NB4 (cell line): Measurements from ENCODE around the gene TMEM38B.

Experiments used
- DNase-seq: peaks from one replicate; pipeline ENCODE4 v3.0.0; 2010; ENCODE audit warnings: low read depth
- H3K4me3 ChIP-seq: one replicate; pipeline ENCODE4 v1.5.1; 2011; ENCODE audit warnings: mild to moderate bottlenecking, low read depth, low read length, moderate library complexity
- CTCF ChIP-seq: IDR thresholded peaks from one replicate; pipeline ENCODE4 v1.5.1; 2012; ENCODE audit warnings: low read depth, low read length
- MAX ChIP-seq: IDR thresholded peaks from 2 replicates; pipeline ENCODE4 v1.6.1; 2011; ENCODE audit warnings: low read depth, low read length
- MYC ChIP-seq: IDR thresholded peaks from 2 replicates; pipeline ENCODE4 v1.6.1; 2011; ENCODE audit warnings: low read depth, low read length
- POLR2A ChIP-seq: IDR thresholded peaks from 2 replicates; pipeline ENCODE4 v1.6.1; 2011; ENCODE audit warnings: mild to moderate bottlenecking; ENCODE audit not compliant: insufficient read length; ENCODE audit errors: extremely low read depth

The TMEM38B gene

GRCh38 chr9:105658351-105658750, 36.0 kb upstream of the TMEM38B start:
- no peak for TF ChIP-seq POLR2A
- TF ChIP-seq MYC, result no peak
- no peak for TF ChIP-seq CTCF
- TF ChIP-seq MAX, result no peak
- DNase-seq, result no peak
- no peak overlapping the region for H3K4me3 ChIP-seq

- TF ChIP-seq CTCF (no peak), MYC (no peak), MAX (no peak), POLR2A (no peak)
Measured at GRCh38 chr9:105661011-105661410, 33.3 kb upstream of the TMEM38B start.

GRCh38 chr9:105662184-105663104, 31.9 kb upstream of the TMEM38B start, which contains the start of gene TAL2:
TAL2 (plus strand) TSS chr9:105662457; CDS start chr9:105662497, 40 bp downstream.
- DNase-seq, result no peak
- H3K4me3 ChIP-seq, result no peak within 1 kb of the TSS
- no peak for TF ChIP-seq CTCF
- TF ChIP-seq MAX, result no peak
- TF ChIP-seq MYC, result no peak
- TF ChIP-seq POLR2A, result no peak

More at GRCh38 chr9:105661011-105661410, 33.3 kb upstream of the TMEM38B start:
- DNase-seq, result no peak
- no peak overlapping the region for H3K4me3 ChIP-seq

- no peak for DNase-seq
- no peak overlapping the region for H3K4me3 ChIP-seq
- TF ChIP-seq MYC (no peak), CTCF (no peak), MAX (no peak), POLR2A (no peak)
Measured at GRCh38 chr9:105663914-105664313, 30.4 kb upstream of the TMEM38B start.

- no peak for DNase-seq
- TF ChIP-seq MYC (no peak), MAX (no peak), POLR2A (no peak), CTCF (no peak)
- H3K4me3 ChIP-seq, result no peak overlapping the region
Measured at GRCh38 chr9:105667867-105668266, 26.5 kb upstream of the TMEM38B start.
